ENCODE measurements around the gene CPT1B. TPM values are rescaled to one million over a fixed set of nuclear protein-coding genes. Genes with fewer than 3 reads are reported as not detected.

CPT1B gene
- total and polyA plus RNA-seq, 2 donors (not counting 3 experiments of a cell fraction or from before 2014, with no cell fraction given), result 7.1 TPM

- dilution Hi-C loops (cut with MboI; ENCODE audit: extremely low pct_ligation_motif_present, low sequenced_read_pairs), result no loop called here
- intact Hi-C loops (cut with micrococcal nuclease), result no loop called here
- H3K27me3 ChIP-seq (ENCODE audit: control insufficient read depth in 2 of 2, insufficient read depth in 2 of 2, low read length in 2 of 2), result no peaks in the 10 kb centered on the region
- FAIRE-seq (no peak), DNase-seq (ENCODE audit: low read depth, low spot score) (no peak)
- H3K9ac ChIP-seq (replicated peaks; ENCODE audit: extremely low read depth, insufficient read depth, low read length), result no peak overlapping the region
- H3K36me3 ChIP-seq (ENCODE audit: control insufficient read depth in 2 of 2, extremely low read depth in 1 of 2, insufficient read depth in 2 of 2, low read length in 2 of 2), result no peaks in the 10 kb centered on the region
- no peak overlapping the region for H2AFZ ChIP-seq (ENCODE audit: low read depth, low read length)
- H3K9me1 ChIP-seq (replicated peaks; ENCODE audit: control insufficient read depth, extremely low read depth, insufficient read depth, low read length), result no peaks in the 10 kb centered on the region
- no peak overlapping the region for H3K4me2 ChIP-seq (ENCODE audit: insufficient read depth, low read length)
- H3K27ac ChIP-seq (ENCODE audit: insufficient read depth, low read depth, low read length), result no peak overlapping the region
- no peaks in the 10 kb centered on the region for H3K9me3 ChIP-seq (replicated peaks; ENCODE audit: control insufficient read depth, insufficient read depth, low read length)
- ChIA-PET CTCF (interaction anchor here (0.9 to 4.0 kb wide), 2 partner anchors 67 to 69 kb away, joined by 3 to 26 read pairs; no protein-coding TSS in a partner anchor), POLR2A (no interaction called here)
- H3K4me1 ChIP-seq (ENCODE audit: control insufficient read depth, extremely low read depth, insufficient read depth, low read length), result peaks cover 24% of the 10 kb centered on the region
- TF ChIP-seq, protein P1, sequence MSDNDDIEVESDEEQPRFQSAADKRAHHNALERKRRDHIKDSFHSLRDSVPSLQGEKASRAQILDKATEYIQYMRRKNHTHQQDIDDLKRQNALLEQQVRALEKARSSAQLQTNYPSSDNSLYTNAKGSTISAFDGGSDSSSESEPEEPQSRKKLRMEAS (IDR thresholded peaks at IDR 0.05; ENCODE audit: insufficient read depth, insufficient read length), result no peak
- TF ChIP-seq, protein P2, sequence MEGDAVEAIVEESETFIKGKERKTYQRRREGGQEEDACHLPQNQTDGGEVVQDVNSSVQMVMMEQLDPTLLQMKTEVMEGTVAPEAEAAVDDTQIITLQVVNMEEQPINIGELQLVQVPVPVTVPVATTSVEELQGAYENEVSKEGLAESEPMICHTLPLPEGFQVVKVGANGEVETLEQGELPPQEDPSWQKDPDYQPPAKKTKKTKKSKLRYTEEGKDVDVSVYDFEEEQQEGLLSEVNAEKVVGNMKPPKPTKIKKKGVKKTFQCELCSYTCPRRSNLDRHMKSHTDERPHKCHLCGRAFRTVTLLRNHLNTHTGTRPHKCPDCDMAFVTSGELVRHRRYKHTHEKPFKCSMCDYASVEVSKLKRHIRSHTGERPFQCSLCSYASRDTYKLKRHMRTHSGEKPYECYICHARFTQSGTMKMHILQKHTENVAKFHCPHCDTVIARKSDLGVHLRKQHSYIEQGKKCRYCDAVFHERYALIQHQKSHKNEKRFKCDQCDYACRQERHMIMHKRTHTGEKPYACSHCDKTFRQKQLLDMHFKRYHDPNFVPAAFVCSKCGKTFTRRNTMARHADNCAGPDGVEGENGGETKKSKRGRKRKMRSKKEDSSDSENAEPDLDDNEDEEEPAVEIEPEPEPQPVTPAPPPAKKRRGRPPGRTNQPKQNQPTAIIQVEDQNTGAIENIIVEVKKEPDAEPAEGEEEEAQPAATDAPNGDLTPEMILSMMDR (IDR thresholded peaks at IDR 0.05; ENCODE audit: extremely low read depth in 1 of 2, insufficient read depth in 1 of 2, low read depth in 1 of 2, low read length in 2 of 2), result no peak
- no peak for TF ChIP-seq FOS (IDR thresholded peaks at IDR 0.05; ENCODE audit: borderline replicate concordance, insufficient read depth, low read length)
- no peaks in the 10 kb centered on the region for H4K20me1 ChIP-seq (replicated peaks; ENCODE audit: control insufficient read depth, extremely low read depth, insufficient read depth, low read length)
- H3K4me3 ChIP-seq (replicated peaks in 1 of 3; ENCODE audit: insufficient read depth in 1 of 3, low read depth in 1 of 3, low read length in 3 of 3), result no peak overlapping the region
- H3K79me2 ChIP-seq (ENCODE audit: control insufficient read depth, insufficient read depth, low read length), result no peaks in the 10 kb centered on the region
- no TSS peak for BruUV-seq (replicated peaks)
These were observed 46.3 kb upstream of the CPT1B start for GRCh38 chr22:50624347-50625130.

All from endothelial cell of umbilical vein (primary cell).